ENCODE measurements around the gene LYPLAL1.
"Not testable (repeated sequence)": the region's sequence is repeated elsewhere in the genome, so short reads cannot be mapped to it uniquely, and the experiment has no call there.

Gene LYPLAL1

GRCh38 chr1:219215477-219215876, 41.8 kb downstream of the LYPLAL1 start:
- no peak for DNase-seq

DNA sequence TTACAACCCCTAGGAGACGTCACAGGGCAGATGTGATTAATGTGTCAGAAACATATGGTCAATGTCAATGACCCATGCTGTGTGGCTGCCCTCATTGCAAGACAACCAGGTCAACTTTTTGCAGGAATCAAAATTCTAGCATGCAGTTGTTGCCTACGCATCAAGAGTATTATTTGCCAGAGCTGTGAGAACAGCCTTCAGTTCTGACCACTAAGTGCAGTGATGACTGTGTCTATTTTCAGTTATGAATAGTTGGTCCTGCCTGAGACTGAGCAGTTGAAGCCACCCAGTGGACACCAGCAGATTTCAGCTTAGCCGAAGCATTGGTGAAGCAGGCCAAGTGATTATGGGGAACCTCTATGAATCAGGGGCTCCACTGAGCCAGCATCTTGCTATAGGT, 47.3 kb downstream of the LYPLAL1 start:
- no peak for DNase-seq

- DNase-seq = no peak
Measured at GRCh38 chr1:219223496-219223895, 49.8 kb downstream of the LYPLAL1 start.

DNA sequence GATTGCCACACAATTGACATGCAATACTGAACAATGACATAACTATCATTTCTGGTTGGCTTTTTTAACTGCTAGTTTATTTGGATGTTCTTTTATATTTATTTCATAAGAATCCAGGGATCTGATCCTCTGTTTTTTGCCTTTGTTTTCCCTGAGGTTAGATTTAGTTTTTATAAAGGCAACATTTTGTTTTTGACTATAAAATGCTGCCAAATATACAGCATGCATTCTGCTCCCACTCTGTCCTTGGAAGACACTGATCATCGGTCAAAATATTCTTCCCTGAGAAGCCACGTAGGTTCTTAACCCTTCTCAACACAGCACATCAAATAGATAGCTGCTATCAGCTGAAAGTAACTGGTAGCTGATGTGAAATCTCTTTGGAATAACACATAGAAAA, 52.5 kb downstream of the LYPLAL1 start:
- no peak for DNase-seq

DNA sequence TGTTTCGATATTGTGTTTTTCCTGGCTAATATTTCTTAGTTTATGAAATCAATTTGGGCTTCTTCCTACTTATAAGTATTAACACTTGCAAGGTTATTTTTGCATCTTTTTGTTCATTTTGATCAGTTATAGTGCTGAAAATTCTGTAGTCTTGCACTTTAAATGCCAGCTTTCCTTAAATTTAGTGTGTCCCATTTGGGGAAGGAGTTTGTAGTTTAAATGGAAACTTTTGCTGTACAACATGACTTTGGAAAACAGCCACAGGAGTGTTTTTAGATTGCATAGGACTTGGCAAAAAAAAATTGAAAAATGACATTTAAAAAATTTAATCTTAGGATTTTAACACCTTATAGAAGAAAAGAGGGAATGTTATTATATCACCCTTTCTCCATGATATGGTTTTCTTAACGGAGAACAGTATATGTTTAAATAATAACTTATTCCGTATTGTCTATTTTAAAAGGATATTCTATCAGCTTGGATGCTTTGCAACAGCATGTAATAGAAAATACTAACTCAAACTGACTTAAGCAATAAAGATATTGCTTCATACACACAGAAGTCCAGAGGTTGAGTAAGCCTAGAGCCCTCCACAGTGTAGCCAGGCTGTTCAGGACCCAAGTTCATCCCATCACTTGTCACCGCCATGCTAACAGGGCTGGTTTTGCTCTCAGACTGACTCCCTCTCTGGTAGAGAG, 53.8 kb downstream of the LYPLAL1 start:
- DNase-seq = no peak

DNA sequence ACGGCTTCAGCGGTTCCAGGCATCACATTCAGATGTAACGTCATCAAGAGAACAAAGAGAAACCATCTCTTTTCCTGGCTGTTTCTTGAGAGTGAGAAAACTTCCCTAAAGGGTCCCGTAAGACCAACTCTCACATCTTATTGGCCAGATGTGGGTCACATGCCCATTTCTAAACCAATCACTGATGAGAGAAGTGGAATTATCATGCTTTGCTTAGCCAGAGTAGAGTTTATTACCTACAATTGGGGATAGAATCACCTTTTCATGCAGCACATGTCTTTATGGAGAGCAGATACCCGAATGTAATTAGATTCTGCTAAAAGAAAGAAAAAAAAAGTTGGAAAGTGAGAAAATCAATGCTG, 54.4 kb downstream of the LYPLAL1 start:
- no peak for DNase-seq

GRCh38 chr1:219232890-219233289, 59.2 kb downstream of the LYPLAL1 start:
- DNase-seq = no peak

DNA sequence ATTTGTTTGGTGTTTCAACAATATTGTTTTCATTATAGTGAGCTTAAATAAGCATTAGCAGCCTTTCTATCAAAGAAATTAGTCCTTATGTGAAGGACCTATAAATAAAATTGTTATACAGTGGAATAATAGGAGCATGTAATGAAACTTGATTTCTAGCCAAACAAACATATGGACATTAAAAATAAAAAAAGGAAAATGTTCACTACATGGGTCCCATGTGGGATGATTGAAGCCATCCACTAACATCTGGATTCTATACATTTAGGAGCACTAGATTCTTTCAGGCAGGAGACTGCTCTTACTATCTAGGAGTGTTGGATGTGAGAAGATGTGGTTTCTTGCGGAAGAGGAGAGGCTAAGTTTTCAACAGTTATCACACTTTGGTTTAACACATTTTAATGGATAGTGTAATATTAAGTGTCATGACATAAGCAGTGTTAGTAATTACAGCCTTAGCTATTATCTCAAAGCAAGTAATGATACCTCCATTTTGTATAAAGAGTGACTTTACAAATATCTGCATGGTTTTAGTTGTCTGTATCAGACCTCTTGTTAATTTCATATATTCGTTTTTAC, 62.3 kb downstream of the LYPLAL1 start:
- no peak for DNase-seq

- DNase-seq = no peak
Measured at GRCh38 chr1:219236933-219237610, 63.4 kb downstream of the LYPLAL1 start.

DNA sequence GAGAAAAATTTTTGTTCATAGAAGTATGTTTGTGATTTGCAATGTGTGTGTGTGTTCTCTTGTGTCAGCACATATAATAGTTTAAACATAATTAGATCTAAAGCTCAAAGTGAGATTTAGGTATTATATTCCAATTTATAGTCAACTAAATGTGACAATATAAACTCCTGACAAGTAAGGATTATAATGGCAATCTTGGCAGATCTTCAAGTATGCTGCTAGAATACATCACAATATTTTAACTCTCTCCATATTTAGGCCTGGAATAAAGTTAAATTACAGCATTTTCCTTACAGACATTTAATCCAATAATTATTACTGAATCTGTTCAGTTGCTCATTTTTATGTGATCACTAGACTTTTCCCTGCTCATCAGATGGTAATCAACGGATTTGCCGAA, 65.8 kb downstream of the LYPLAL1 start:
- DNase-seq = no peak

DNA sequence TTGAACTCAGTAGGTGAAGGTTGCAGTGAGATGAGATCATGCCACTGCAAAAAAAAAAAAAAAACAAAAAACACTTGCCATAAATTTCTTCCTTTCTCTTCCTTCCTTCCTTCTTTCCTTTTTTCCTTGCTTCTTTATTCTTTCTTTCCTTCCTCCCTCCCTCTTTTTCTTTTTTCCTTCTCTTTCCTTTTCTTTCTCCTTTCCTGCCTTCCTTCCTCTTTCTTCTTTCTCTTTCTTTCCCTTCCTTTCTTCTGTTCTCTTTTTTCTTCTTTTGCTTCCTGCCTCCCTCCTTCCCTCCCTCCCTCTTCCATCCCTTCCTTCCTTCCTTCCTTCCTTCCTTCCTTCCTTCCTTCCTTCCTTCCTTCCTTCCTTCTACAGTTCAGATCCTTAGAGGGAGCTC, 71.2 kb downstream of the LYPLAL1 start:
- no peak for DNase-seq

GRCh38 chr1:219247441-219247840, 73.8 kb downstream of the LYPLAL1 start:
- DNase-seq = no peak

GRCh38 chr1:219250468-219250867, 76.8 kb downstream of the LYPLAL1 start:
- DNase-seq = not testable (repeated sequence)

DNA sequence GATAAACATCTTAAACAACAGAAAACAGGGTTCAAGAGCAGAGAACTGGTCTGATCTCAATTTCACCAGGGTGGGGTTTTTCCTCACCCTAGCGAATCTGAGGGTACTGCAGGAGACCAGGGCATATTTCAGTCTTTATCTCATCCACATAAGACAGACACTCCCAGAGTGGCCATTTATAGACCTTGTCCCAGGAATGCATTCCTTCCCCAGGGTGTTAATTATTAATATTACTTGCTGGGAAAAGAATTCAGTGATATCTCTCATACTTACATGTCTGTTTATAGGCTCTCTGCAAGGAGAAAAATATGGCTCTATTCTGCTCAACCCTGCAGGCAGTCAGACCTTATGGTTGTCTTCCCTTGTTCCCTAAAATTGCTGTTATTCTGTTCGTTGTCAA, 84.1 kb downstream of the LYPLAL1 start:
- DNase-seq = no peak

GRCh38 chr1:219261454-219261853, 87.8 kb downstream of the LYPLAL1 start:
- no peak for DNase-seq
